Measurements from ENCODE around the gene IL17RE. TPM values are rescaled to one million over a fixed set of nuclear protein-coding genes. Genes with fewer than 3 reads are reported as not detected.
"Not testable (repeated sequence)": the region's sequence is repeated elsewhere in the genome, so short reads cannot be mapped to it uniquely, and the experiment has no call there.

IL17RE gene
- total RNA-seq, 1 donor from 2014 or later, result 21.5 TPM

DNA sequence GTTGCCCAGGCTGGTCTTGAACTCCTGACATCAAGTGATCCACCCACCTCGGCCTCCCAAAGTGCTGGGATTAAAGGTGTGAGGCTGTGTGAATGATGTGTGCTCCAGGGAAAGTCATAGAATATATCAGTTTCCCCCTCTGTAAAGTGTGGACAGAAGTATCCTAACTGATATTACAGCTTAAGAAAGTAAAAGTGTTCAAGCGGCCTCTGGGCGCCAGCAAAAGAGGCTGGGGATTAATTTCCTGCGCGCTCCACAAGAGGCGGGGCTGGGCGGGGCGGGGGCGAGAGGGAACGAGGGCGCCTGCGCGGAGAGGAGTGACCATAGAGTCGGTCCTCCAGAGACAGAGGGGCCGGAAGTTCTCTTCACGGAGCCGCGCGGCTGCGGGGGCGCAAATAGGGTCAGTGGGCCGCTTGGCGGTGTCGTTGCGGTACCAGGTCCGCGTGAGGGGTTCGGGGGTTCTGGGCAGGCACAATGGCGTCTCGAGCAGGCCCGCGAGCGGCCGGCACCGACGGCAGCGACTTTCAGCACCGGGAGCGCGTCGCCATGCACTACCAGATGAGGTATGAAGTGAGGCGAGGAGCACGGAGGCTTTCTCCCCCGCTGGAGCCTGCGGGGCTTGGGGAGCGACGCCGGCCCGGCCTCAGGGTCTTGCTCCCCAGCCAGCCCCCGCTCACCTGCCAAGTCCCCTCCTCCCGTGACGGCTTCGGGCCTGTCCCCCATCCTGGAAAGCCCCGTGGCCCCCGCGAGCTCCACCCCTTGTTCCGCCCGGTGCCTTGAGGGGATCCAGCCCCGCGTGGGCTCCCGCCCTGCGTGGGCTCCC, 12.2 kb upstream of the IL17RE start, which contains the start of gene JAGN1:
Gene JAGN1, plus strand, starts transcription at position 362 of the 823 bp plus-strand sequence. Its CDS starts 113 bp downstream, at position 475.
- peak within 1 kb of the TSS; percentile 98 for H3K27ac ChIP-seq
- TF ChIP-seq, protein P1, sequence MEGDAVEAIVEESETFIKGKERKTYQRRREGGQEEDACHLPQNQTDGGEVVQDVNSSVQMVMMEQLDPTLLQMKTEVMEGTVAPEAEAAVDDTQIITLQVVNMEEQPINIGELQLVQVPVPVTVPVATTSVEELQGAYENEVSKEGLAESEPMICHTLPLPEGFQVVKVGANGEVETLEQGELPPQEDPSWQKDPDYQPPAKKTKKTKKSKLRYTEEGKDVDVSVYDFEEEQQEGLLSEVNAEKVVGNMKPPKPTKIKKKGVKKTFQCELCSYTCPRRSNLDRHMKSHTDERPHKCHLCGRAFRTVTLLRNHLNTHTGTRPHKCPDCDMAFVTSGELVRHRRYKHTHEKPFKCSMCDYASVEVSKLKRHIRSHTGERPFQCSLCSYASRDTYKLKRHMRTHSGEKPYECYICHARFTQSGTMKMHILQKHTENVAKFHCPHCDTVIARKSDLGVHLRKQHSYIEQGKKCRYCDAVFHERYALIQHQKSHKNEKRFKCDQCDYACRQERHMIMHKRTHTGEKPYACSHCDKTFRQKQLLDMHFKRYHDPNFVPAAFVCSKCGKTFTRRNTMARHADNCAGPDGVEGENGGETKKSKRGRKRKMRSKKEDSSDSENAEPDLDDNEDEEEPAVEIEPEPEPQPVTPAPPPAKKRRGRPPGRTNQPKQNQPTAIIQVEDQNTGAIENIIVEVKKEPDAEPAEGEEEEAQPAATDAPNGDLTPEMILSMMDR (IDR thresholded peaks at IDR 0.05), result peak; percentile 15
- H3K36me3 ChIP-seq, result peaks cover 21% of the 10 kb centered on the region
- intact Hi-C loops (cut with DNase I), result no loop called here
- DNase-seq (peak; percentile 92), ATAC-seq (peak; percentile 98)
- no peaks in the 10 kb centered on the region for H3K27me3 ChIP-seq (ENCODE audit: low read depth)
- no peaks in the 10 kb centered on the region for H3K9me3 ChIP-seq
- H3K4me3 ChIP-seq, result peak within 1 kb of the TSS; percentile 98
- H3K4me1 ChIP-seq, result peaks cover 18% of the 10 kb centered on the region

DNA sequence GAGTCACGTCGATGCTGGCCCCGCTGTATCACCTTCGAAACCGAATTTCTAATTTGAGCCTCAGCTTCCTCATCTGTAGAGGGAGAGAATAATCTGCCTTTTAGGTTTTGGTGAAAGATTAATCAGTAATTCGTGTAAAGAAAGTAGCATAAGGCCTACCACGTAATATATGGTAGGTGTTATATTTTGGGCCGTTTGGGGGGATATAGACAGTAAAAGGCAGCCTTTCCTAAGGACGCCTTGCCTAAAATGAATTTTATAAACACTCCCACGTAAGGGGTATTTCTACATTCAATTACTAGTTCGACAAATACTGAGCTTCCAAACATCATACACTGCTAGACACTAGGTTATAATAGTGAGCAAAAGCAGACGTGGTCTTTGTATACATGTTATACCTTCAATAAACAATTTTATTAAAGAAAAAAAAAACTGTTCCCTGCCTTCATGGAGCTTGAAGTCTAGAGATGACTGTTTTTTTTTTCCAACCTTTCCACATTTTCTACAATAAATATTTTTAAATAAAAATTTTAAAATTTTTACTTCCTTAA, 11.5 kb upstream of the IL17RE start:
- no peak for ATAC-seq

DNA sequence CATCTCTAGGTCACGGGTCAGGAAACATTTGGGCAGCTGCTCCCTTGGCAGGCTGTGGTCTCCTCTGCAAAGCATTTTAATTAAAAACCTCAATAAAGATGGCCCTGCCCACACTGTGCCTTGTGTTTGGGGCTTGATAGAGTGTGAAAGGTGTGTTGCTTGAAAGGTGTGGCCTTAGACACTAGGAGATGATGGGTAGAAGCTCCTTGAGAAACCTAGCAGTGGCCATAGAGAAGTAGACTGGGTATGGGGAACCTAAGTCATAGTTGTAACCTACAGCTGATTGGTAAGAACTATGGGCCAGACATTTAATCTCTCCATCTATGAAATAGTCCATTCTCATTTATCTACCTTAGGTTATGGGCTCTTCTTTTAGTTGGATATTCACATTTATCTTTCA, 8.9 kb upstream of the IL17RE start:
- ATAC-seq (no peak), DNase-seq (no peak)
- Histone ChIP-seq H3K4me1 (peaks cover 39% of the 10 kb centered on the region), H3K36me3 (peaks cover 21% of the 10 kb centered on the region), H3K4me3 (no peak overlapping the region), H3K27ac (no peak overlapping the region), H3K27me3 (ENCODE audit: low read depth) (no peaks in the 10 kb centered on the region), H3K9me3 (no peaks in the 10 kb centered on the region)
- intact Hi-C loops (cut with DNase I), result no loop called here
- TF ChIP-seq, protein P1 (IDR thresholded peaks at IDR 0.05), result no peak

More for the DNA sequence above, 11.5 kb upstream of the IL17RE start:
- intact Hi-C loops (cut with DNase I), result no loop called here
- no peaks in the 10 kb centered on the region for H3K9me3 ChIP-seq
- DNase-seq, result no peak
- H3K36me3 ChIP-seq, result peaks cover 21% of the 10 kb centered on the region
- peaks cover 18% of the 10 kb centered on the region for H3K4me1 ChIP-seq
- peak overlapping the region; percentile 98 for H3K27ac ChIP-seq
- TF ChIP-seq, protein P1 (IDR thresholded peaks at IDR 0.05), result no peak
- no peaks in the 10 kb centered on the region for H3K27me3 ChIP-seq (ENCODE audit: low read depth)
- H3K4me3 ChIP-seq, result peak overlapping the region; percentile 98

DNA sequence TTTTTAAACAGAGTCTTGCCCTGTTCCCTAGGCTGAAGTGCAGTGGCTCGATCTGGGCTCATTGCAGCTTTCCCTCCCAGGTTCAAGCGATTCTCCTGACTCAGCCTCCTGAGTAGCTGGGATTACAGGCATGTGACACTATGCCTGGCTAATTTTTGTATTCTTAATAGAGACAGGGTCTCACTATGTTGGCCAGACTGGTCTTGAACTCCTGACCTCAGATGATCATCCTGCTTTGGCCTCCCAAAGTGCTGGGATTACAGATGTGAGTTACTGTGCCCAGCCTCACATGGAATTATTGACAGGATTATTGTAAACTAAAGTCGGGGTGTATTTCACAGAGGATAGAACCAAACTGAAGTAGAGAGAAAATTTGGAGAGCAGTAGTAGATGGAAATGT, 6.9 kb upstream of the IL17RE start:
- H3K4me3 ChIP-seq; H3K27ac ChIP-seq; intact Hi-C loops (cut with DNase I); H3K9me3 ChIP-seq; ATAC-seq; DNase-seq; H3K27me3 ChIP-seq (ENCODE audit: low read depth): not testable (repeated sequence)
- Histone ChIP-seq H3K4me1 (peaks cover 39% of the 10 kb centered on the region), H3K36me3 (peaks cover 21% of the 10 kb centered on the region)

DNA sequence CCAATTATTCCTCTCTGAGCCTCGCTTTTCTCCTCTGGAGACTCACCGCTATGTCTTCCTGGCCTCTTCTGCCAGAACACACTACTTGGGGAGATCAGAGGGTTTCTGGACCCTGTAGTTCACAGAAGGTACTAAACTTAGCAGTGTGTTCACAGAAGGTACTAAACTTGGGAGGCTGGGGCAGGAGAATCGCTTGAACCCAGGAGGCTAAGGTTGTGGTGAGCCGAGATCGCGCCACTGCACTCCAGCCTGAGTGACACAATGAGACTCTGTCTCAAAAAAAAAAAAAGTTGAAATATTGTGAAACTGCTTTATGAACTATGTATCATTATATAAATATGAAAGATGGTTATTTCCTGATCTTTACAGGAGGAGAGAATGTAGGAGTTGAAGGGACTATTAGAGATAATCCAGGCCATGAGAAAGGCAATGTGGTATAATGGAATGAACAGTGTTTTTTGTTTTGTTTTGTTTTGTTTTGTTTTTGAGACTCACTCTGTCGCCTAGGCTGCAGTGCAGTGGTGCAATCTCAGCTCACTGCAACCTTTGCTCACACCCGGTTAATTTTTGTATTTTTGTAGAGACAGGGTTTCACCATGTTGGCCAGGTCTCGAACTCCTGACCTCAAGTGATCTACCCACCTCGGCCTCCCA, 5.8 kb upstream of the IL17RE start:
- H3K4me3 ChIP-seq; ATAC-seq; DNase-seq; intact Hi-C loops (cut with DNase I); H3K27me3 ChIP-seq (ENCODE audit: low read depth); H3K27ac ChIP-seq; H3K9me3 ChIP-seq: not testable (repeated sequence)
- Histone ChIP-seq H3K4me1 (peaks cover 31% of the 10 kb centered on the region), H3K36me3 (peaks cover 21% of the 10 kb centered on the region)

DNA sequence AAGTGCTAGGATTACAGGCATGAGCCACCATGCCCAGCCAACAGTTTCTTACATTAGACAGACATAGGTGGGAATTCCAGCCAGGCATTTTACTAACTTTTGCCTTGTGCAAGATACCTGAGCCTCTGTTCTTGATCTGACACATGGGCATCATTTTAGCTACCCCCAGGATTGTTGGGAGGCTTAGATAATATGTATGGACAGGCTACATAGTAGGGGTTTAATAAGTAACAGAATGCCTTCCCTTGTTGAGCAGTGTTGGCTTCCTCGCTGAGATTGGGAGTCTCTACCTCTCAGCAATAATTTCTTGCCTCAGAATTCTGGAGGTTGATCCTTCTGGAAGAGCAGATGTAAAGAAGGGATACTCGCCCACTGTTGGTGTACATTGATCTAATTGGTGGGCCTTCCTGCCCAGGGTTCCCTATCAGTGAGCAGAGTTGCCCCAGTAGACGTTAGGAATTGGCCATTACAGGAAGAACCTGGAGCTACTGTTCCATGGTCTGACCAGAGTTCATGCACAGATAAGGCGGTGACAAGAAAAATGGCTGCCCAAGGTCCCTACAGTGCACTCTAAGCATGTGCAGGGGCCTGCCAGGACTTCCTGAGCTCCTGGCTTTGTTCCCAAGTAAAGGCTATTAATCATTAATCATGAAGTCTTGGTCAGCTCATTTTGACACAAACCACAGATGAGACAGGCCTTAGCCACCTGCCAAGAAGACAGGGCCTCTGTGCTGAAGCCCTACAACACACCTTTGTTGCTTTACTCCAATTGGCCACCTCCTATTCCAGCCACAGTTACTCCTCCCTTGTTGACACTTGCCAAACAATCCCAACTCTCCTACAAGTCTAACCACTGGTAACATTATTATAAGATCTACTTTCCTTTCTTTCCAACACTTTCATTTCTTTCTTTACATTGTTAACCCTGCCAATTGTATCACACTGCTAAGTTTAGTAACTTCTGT, 5.0 kb upstream of the IL17RE start:
- intact Hi-C loops (cut with DNase I), result no loop called here
- peak overlapping the region; percentile 68 for H3K27ac ChIP-seq

More for the DNA sequence above, 5.0 kb upstream of the IL17RE start:
- Histone ChIP-seq H3K27me3 (ENCODE audit: low read depth) (no peaks in the 10 kb centered on the region), H3K36me3 (peaks cover 19% of the 10 kb centered on the region), H3K4me3 (no peak overlapping the region), H3K9me3 (no peaks in the 10 kb centered on the region), H3K4me1 (peaks cover 36% of the 10 kb centered on the region)
- ATAC-seq (peak; percentile 87 to 89), DNase-seq (no peak)
- TF ChIP-seq, protein P1 (IDR thresholded peaks at IDR 0.05), result no peak

All from lower lobe of right lung (tissue), 2 donors.